HG02588 (cell line): ENCODE data around the gene DNAJC18.
"Not testable (repeated sequence)": the region's sequence is repeated elsewhere in the genome, so short reads cannot be mapped to it uniquely, and the experiment has no call there.

Source experiments
- ATAC-seq: cut with Tn5 transposase; IDR thresholded peaks from one replicate; pipeline ENCODE4 v1.9.1; 2021; ENCODE audit warnings: mild to moderate bottlenecking, moderate library complexity; ENCODE audit not compliant: unreplicated experiment

DNAJC18 gene

GRCh38 chr5:139461698-139462097 is 22.4 kb upstream of the DNAJC18 start:
- ATAC-seq = no peak

- ATAC-seq = no peak
Measured at GRCh38 chr5:139461176-139461575, 21.9 kb upstream of the DNAJC18 start.

- ATAC-seq = no peak
Measured at GRCh38 chr5:139460455-139460854, 21.1 kb upstream of the DNAJC18 start.

GRCh38 chr5:139459451-139459934 is 20.2 kb upstream of the DNAJC18 start:
- ATAC-seq = no peak

- ATAC-seq = peak; percentile 42
Measured at GRCh38 chr5:139458580-139459407, 19.5 kb upstream of the DNAJC18 start.

- ATAC-seq = no peak
Measured at GRCh38 chr5:139457653-139458306, 18.5 kb upstream of the DNAJC18 start.

GRCh38 chr5:139457241-139457640 is 17.9 kb upstream of the DNAJC18 start:
- ATAC-seq = no peak

GRCh38 chr5:139456776-139457175 is 17.5 kb upstream of the DNAJC18 start:
- ATAC-seq = no peak

GRCh38 chr5:139454568-139455290 is 15.4 kb upstream of the DNAJC18 start:
- ATAC-seq = no peak

- ATAC-seq = no peak
Measured at GRCh38 chr5:139453683-139454567, 14.6 kb upstream of the DNAJC18 start.

- no peak for ATAC-seq
Measured at GRCh38 chr5:139451878-139452660, 12.7 kb upstream of the DNAJC18 start.

- ATAC-seq = no peak
Measured at GRCh38 chr5:139451176-139451575, 11.9 kb upstream of the DNAJC18 start.

GRCh38 chr5:139446956-139447779 is 7.8 kb upstream of the DNAJC18 start:
- peak; percentile 68 for ATAC-seq

- ATAC-seq = no peak
Measured at GRCh38 chr5:139445325-139446170, 6.2 kb upstream of the DNAJC18 start.

- ATAC-seq = no peak
Measured at GRCh38 chr5:139443831-139444453, 4.6 kb upstream of the DNAJC18 start.

GRCh38 chr5:139440416-139440815 is 1.1 kb upstream of the DNAJC18 start:
- ATAC-seq = not testable (repeated sequence)

- no peak for ATAC-seq
Measured at GRCh38 chr5:139438707-139439012, 665 bp downstream of the DNAJC18 start.

GRCh38 chr5:139435676-139436075 is 3.6 kb downstream of the DNAJC18 start:
- ATAC-seq = no peak
